PFSK-1 (cell line): ENCODE measurements around the gene FAM228A.

Source experiments
- FOXP2 ChIP-seq: optimal IDR thresholded peaks from 2 replicates; pipeline ENCODE3; 2011; ENCODE audit warnings: borderline replicate concordance, control low read depth, inconsistent platforms; ENCODE audit not compliant: insufficient read depth; ENCODE audit errors: extremely low read length, extremely low read depth
- POLR2AphosphoS5 ChIP-seq: IDR thresholded peaks from 2 replicates; pipeline ENCODE4 v1.6.1; 2012; ENCODE audit warnings: low read depth, mild to moderate bottlenecking, control low read depth, low read length, moderate library complexity
- REST ChIP-seq, 2 experiments: IDR thresholded peaks; 2 replicates each; pipeline versions ENCODE4 v1.6.1 to v1.8.0; 2011 to 2012; ENCODE audit warnings: low read depth in 2 of 2, low read length in 2 of 2, control low read depth in 1 of 2, inconsistent platforms in 1 of 2, mild to moderate bottlenecking in 1 of 2, moderate library complexity in 1 of 2; ENCODE audit not compliant: insufficient read depth in 1 of 2
- SIN3A ChIP-seq: IDR thresholded peaks from 2 replicates; pipeline ENCODE4 v1.6.1; 2012; ENCODE audit warnings: mild to moderate bottlenecking, low read length, moderate library complexity, borderline replicate concordance; ENCODE audit not compliant: insufficient read depth
- TAF1 ChIP-seq: IDR thresholded peaks from 2 replicates; pipeline ENCODE4 v1.6.1; 2012; ENCODE audit warnings: low read length, control low read depth, borderline replicate concordance; ENCODE audit not compliant: insufficient read depth

The FAM228A gene

GRCh38 chr2:24175631-24176187 lies 856 bp downstream of the FAM228A start:
- TF ChIP-seq POLR2AphosphoS5 (no peak), SIN3A (no peak), REST (IDR thresholded peaks at IDR 0.05; ENCODE audit: insufficient read depth in 1 of 2, low read depth in 2 of 2, low read length in 2 of 2) (no peak), TAF1 (no peak), FOXP2 (no peak)

GRCh38 chr2:24176326-24176725 lies 1.5 kb downstream of the FAM228A start:
- TF ChIP-seq FOXP2 (no peak), POLR2AphosphoS5 (no peak), REST (IDR thresholded peaks at IDR 0.05; ENCODE audit: insufficient read depth in 1 of 2, low read depth in 2 of 2, low read length in 2 of 2) (no peak), TAF1 (no peak), SIN3A (no peak)

GRCh38 chr2:24179683-24180082 lies 4.8 kb downstream of the FAM228A start:
- TF ChIP-seq FOXP2 (no peak), TAF1 (no peak), SIN3A (no peak), REST (IDR thresholded peaks at IDR 0.05; ENCODE audit: insufficient read depth in 1 of 2, low read depth in 2 of 2, low read length in 2 of 2) (no peak), POLR2AphosphoS5 (no peak)

GRCh38 chr2:24181849-24182248 lies 7.0 kb downstream of the FAM228A start:
- no peak for TF ChIP-seq REST (IDR thresholded peaks at IDR 0.05; ENCODE audit: insufficient read depth in 1 of 2, low read depth in 2 of 2, low read length in 2 of 2)
- TF ChIP-seq SIN3A = 0 out of 2 replicates have a peak, but pooled peaks have one; percentile 42
- no peak for TF ChIP-seq POLR2AphosphoS5

- TF ChIP-seq FOXP2 = no peak
- no peak for TF ChIP-seq SIN3A
- no peak for TF ChIP-seq TAF1
- TF ChIP-seq REST (IDR thresholded peaks at IDR 0.05; ENCODE audit: insufficient read depth in 1 of 2, low read depth in 2 of 2, low read length in 2 of 2) = no peak
- no peak for TF ChIP-seq POLR2AphosphoS5
Measured at GRCh38 chr2:24182507-24182906, 7.7 kb downstream of the FAM228A start.
